VCaP (cell line): Measurements from ENCODE around the gene TFRC.
"Not testable (repeated sequence)": the region's sequence is repeated elsewhere in the genome, so short reads cannot be mapped to it uniquely, and the experiment has no call there.

Experiments used
- H3K27ac ChIP-seq: fragments of 450-650 bp; 2 replicates; pipeline ENCODE4 v1.5.1; 2017
- CTCF ChIP-seq: fragments of 450-650 bp; conservative IDR thresholded peaks from 2 replicates; pipeline ENCODE4 v1.5.1; 2017; ENCODE audit warnings: mild to moderate bottlenecking, moderate library complexity

The TFRC gene

GRCh38 chr3:196003611-196004010 lies 78.3 kb downstream of the TFRC start:
- TF ChIP-seq CTCF, result no peak
- no peak overlapping the region for H3K27ac ChIP-seq

GRCh38 chr3:196002721-196003120 lies 79.2 kb downstream of the TFRC start:
- H3K27ac ChIP-seq, result not testable (repeated sequence)

GRCh38 chr3:196001240-196001639 lies 80.7 kb downstream of the TFRC start:
- not testable (repeated sequence) for H3K27ac ChIP-seq

- not testable (repeated sequence) for H3K27ac ChIP-seq
Measured at GRCh38 chr3:196000360-196000950, 81.4 kb downstream of the TFRC start.

- H3K27ac ChIP-seq, result no peak overlapping the region
- no peak for TF ChIP-seq CTCF
Measured at GRCh38 chr3:195999896-196000295, 82.0 kb downstream of the TFRC start.
